ENCODE results near the gene FBXO41. TPM values are rescaled to one million over a fixed set of nuclear protein-coding genes. Genes with fewer than 3 reads are reported as not detected.

FBXO41 gene
- total RNA-seq, 1 experiment from 2014 or later: 6.5 TPM

- TF ChIP-seq SIN3A (IDR thresholded peaks at IDR 0.05; ENCODE audit: borderline replicate concordance, insufficient read depth, low read depth, low read length): no peak
- TF ChIP-seq CTCF (IDR thresholded peaks at IDR 0.05): peak; percentile 32; the same call in 1 of the 2 replicates
- TF ChIP-seq, protein P1, sequence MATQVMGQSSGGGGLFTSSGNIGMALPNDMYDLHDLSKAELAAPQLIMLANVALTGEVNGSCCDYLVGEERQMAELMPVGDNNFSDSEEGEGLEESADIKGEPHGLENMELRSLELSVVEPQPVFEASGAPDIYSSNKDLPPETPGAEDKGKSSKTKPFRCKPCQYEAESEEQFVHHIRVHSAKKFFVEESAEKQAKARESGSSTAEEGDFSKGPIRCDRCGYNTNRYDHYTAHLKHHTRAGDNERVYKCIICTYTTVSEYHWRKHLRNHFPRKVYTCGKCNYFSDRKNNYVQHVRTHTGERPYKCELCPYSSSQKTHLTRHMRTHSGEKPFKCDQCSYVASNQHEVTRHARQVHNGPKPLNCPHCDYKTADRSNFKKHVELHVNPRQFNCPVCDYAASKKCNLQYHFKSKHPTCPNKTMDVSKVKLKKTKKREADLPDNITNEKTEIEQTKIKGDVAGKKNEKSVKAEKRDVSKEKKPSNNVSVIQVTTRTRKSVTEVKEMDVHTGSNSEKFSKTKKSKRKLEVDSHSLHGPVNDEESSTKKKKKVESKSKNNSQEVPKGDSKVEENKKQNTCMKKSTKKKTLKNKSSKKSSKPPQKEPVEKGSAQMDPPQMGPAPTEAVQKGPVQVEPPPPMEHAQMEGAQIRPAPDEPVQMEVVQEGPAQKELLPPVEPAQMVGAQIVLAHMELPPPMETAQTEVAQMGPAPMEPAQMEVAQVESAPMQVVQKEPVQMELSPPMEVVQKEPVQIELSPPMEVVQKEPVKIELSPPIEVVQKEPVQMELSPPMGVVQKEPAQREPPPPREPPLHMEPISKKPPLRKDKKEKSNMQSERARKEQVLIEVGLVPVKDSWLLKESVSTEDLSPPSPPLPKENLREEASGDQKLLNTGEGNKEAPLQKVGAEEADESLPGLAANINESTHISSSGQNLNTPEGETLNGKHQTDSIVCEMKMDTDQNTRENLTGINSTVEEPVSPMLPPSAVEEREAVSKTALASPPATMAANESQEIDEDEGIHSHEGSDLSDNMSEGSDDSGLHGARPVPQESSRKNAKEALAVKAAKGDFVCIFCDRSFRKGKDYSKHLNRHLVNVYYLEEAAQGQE (IDR thresholded peaks at IDR 0.05; ENCODE audit: insufficient read depth in 1 of 2, low read depth in 2 of 2, low read length in 1 of 2): 0 out of 4 replicates have a peak, but pooled peaks of 1 of the 2 experiments have one; percentile 40
- peaks cover 43% of the 10 kb centered on the region for H3K27me3 ChIP-seq (ENCODE audit: control insufficient read depth, insufficient read depth, low read length)
- H3K9me3 ChIP-seq (ENCODE audit: control insufficient read depth, insufficient read depth, low read depth, low read length): no peaks in the 10 kb centered on the region
- no TSS peak for BruUV-seq (replicated peaks)
- H3K4me1 ChIP-seq (ENCODE audit: control insufficient read depth, insufficient read depth, low read length): no peaks in the 10 kb centered on the region
- DNase-seq (ENCODE audit: low read depth, low spot score) (no peak), ATAC-seq (no peak)
- ChIA-PET CTCF (interaction anchor here (0.7 kb wide), 1 partner anchor 446 kb away, joined by 3 read pairs; the partner anchor contains the start of gene TPRKB), POLR2A (interaction anchor here (0.8 kb wide), 1 partner anchor 1701 kb away, joined by 3 read pairs; no protein-coding TSS in a partner anchor)
- no peak overlapping the region for H3K4me3 ChIP-seq (ENCODE audit: low read depth in 2 of 2, low read length in 2 of 2)
- intact Hi-C loops (cut with micrococcal nuclease; ENCODE audit: unreplicated experiment) (no loop called here), in situ Hi-C loops (cut with HindIII; ENCODE audit: low pct_unique_long_range_greater_than_20kb, low sequenced_read_pairs) (loop anchor here (10.0 kb wide), 1 partner anchor 57 kb away; the partner anchor contains the start of genes CCT7 and PRADC1)
- no peak overlapping the region for H3K27ac ChIP-seq (ENCODE audit: low read length)
- H3K36me3 ChIP-seq (ENCODE audit: control insufficient read depth, insufficient read depth, low read length): no peaks in the 10 kb centered on the region
Measured at GRCh38 chr2:73291461-73292315, 7.4 kb upstream of the FBXO41 start.

DNA sequence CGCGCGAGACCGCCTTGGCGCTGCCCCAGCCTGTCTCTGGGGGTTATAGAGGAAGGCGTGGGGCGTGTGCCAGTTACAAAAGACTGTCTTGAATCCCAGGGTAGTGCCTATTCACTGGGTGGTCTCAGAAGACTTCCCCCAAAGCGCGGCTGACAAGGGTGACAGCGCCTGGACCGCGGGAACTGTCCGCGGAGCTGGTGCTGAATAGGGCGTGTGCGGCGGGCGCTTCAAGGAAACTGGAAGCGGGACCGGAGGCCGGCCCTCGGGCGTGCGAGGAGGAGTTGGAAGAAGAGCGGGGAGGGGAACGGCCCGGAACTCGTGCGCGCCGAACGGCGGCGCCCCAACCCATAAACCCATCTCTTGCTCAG is 6.8 kb upstream of the FBXO41 start:
- H3K36me3 ChIP-seq (ENCODE audit: control insufficient read depth, insufficient read depth, low read length): no peaks in the 10 kb centered on the region
- no TSS peak for BruUV-seq (replicated peaks)
- H3K27ac ChIP-seq (ENCODE audit: low read length): no peak overlapping the region
- no peak overlapping the region for H3K4me3 ChIP-seq (ENCODE audit: low read depth in 2 of 2, low read length in 2 of 2)
- in situ Hi-C loops (cut with HindIII; ENCODE audit: low pct_unique_long_range_greater_than_20kb, low sequenced_read_pairs): loop anchor here (10.0 kb wide), 1 partner anchor 56 kb away; the partner anchor contains the start of genes CCT7 and PRADC1
- DNase-seq (ENCODE audit: low read depth, low spot score) (no peak), ATAC-seq (no peak)
- TF ChIP-seq, protein P1 (IDR thresholded peaks at IDR 0.05; ENCODE audit: insufficient read depth in 1 of 2, low read depth in 2 of 2, low read length in 1 of 2): peak; percentile 95
- TF ChIP-seq POLR2AphosphoS5 (IDR thresholded peaks at IDR 0.05; ENCODE audit: low read depth, low read length): no peak
- no peaks in the 10 kb centered on the region for H3K4me1 ChIP-seq (ENCODE audit: control insufficient read depth, insufficient read depth, low read length)
- intact Hi-C loops (cut with micrococcal nuclease; ENCODE audit: unreplicated experiment): no loop called here
- H3K27me3 ChIP-seq (ENCODE audit: control insufficient read depth, insufficient read depth, low read length): peaks cover 37% of the 10 kb centered on the region
- ChIA-PET CTCF (interaction anchor here (0.7 to 0.8 kb wide), 2 partner anchors 13 to 446 kb away, joined by 3 read pairs; partner anchors contain the start of gene TPRKB), POLR2A (no interaction called here)
- H3K9me3 ChIP-seq (ENCODE audit: control insufficient read depth, insufficient read depth, low read depth, low read length): no peaks in the 10 kb centered on the region
